Activated T-cell treated with anti-CD3 and anti-CD28 coated beads, Interleukin-2, amount 50 U/mL, for 4 hours (primary cell): ENCODE results near the gene PSMA4. TPM values are rescaled to one million over a fixed set of nuclear protein-coding genes. Genes with fewer than 3 reads are reported as not detected.
"Not testable (repeated sequence)": the region's sequence is repeated elsewhere in the genome, so short reads cannot be mapped to it uniquely, and the experiment has no call there.

ENCODE experiments used
- ATAC-seq, 2 donors: fragments of 200-7000 bp; cut with Tn5 transposase; one replicate each; pipeline ENCODE4 v1.10.0; 2021
- DNase-seq: peaks from one replicate; pipeline ENCODE4 v3.0.0-alpha.2; 2020
- H3K27me3 Mint-ChIP-seq: one replicate; pipeline ENCODE4 v1.8.0; 2021; ENCODE audit warnings: low read depth, mixed read lengths
- H3K36me3 Mint-ChIP-seq: one replicate; pipeline ENCODE4 v1.8.0; 2022; ENCODE audit warnings: mixed read lengths; ENCODE audit not compliant: insufficient read depth
- H3K4me1 Mint-ChIP-seq: one replicate; pipeline ENCODE4 v1.8.0; 2021; ENCODE audit warnings: low read depth, mixed read lengths
- H3K4me3 Mint-ChIP-seq: one replicate; pipeline ENCODE4 v1.8.0; 2021; ENCODE audit warnings: mild to moderate bottlenecking, moderate library complexity, mixed read lengths
- H3K9me3 Mint-ChIP-seq: one replicate; pipeline ENCODE4 v1.8.0; 2021; ENCODE audit warnings: mixed read lengths
- total RNA-seq, 3 donors: library from RNA; stranded (reverse); gene quantifications; one replicate each; pipeline ENCODE4 v1.2.1, GENCODE V29; 2021

PSMA4 gene
- total RNA-seq, 3 donors from 2014 or later, result 284 to 302 (median 293) TPM

GRCh38 chr15:78538358-78538757 lies 1.9 kb upstream of the PSMA4 start:
- Mint-ChIP-seq H3K4me3 (no peak overlapping the region), H3K27me3 (no peaks in the 10 kb centered on the region), H3K36me3 (peaks cover 11% of the 10 kb centered on the region), H3K4me1 (peaks cover 22% of the 10 kb centered on the region), H3K9me3 (no peaks in the 10 kb centered on the region)
- DNase-seq (no peak), ATAC-seq (no peak)

- DNase-seq, H3K9me3 Mint-ChIP-seq, H3K27me3 Mint-ChIP-seq, ATAC-seq: not testable (repeated sequence)
- Mint-ChIP-seq H3K4me1 (peaks cover 24% of the 10 kb centered on the region), H3K4me3 (peak overlapping the region; percentile 99), H3K36me3 (peaks cover 12% of the 10 kb centered on the region)
These were observed 642 bp upstream of the PSMA4 start for GRCh38 chr15:78539464-78540140.

- DNase-seq (no peak), ATAC-seq (no peak)
- H3K36me3 Mint-ChIP-seq, result peaks cover 18% of the 10 kb centered on the region
- no peaks in the 10 kb centered on the region for H3K27me3 Mint-ChIP-seq
- no peaks in the 10 kb centered on the region for H3K9me3 Mint-ChIP-seq
- peak overlapping the region; percentile 99 for H3K4me3 Mint-ChIP-seq
- H3K4me1 Mint-ChIP-seq, result peaks cover 24% of the 10 kb centered on the region
These were observed 863 bp downstream of the PSMA4 start for GRCh38 chr15:78540871-78541743.

- H3K9me3 Mint-ChIP-seq, result no peaks in the 10 kb centered on the region
- DNase-seq, result no peak
- H3K36me3 Mint-ChIP-seq, result peaks cover 21% of the 10 kb centered on the region
- H3K4me3 Mint-ChIP-seq, result peak overlapping the region; percentile 99
- ATAC-seq, result no peak
- no peaks in the 10 kb centered on the region for H3K27me3 Mint-ChIP-seq
- peaks cover 24% of the 10 kb centered on the region for H3K4me1 Mint-ChIP-seq
These were observed 1.4 kb downstream of the PSMA4 start for GRCh38 chr15:78541744-78542034.

- peaks cover 21% of the 10 kb centered on the region for H3K36me3 Mint-ChIP-seq
- peak overlapping the region; percentile 99 for H3K4me3 Mint-ChIP-seq
- no peaks in the 10 kb centered on the region for H3K9me3 Mint-ChIP-seq
- H3K4me1 Mint-ChIP-seq, result peaks cover 24% of the 10 kb centered on the region
- no peaks in the 10 kb centered on the region for H3K27me3 Mint-ChIP-seq
- DNase-seq, result no peak
- no peak for ATAC-seq
These were observed 2.4 kb downstream of the PSMA4 start for GRCh38 chr15:78542647-78543046.

GRCh38 chr15:78550194-78550593 lies 9.9 kb downstream of the PSMA4 start:
- DNase-seq, result no peak
- no peak overlapping the region for H3K4me3 Mint-ChIP-seq
- no peaks in the 10 kb centered on the region for H3K4me1 Mint-ChIP-seq
- H3K9me3 Mint-ChIP-seq, result no peaks in the 10 kb centered on the region
- peaks cover 29% of the 10 kb centered on the region for H3K36me3 Mint-ChIP-seq
- ATAC-seq, result no peak
- no peaks in the 10 kb centered on the region for H3K27me3 Mint-ChIP-seq

GRCh38 chr15:78550815-78551214 lies 10.6 kb downstream of the PSMA4 start:
- no peak for ATAC-seq
- H3K36me3 Mint-ChIP-seq, result peaks cover 24% of the 10 kb centered on the region

GRCh38 chr15:78551902-78552301 lies 11.7 kb downstream of the PSMA4 start:
- Mint-ChIP-seq H3K4me1 (no peaks in the 10 kb centered on the region), H3K9me3 (no peaks in the 10 kb centered on the region), H3K36me3 (peaks cover 22% of the 10 kb centered on the region), H3K27me3 (no peaks in the 10 kb centered on the region), H3K4me3 (no peak overlapping the region)
- DNase-seq, result no peak
- ATAC-seq, result no peak

More at GRCh38 chr15:78550815-78551214, 10.6 kb downstream of the PSMA4 start:
- H3K4me1 Mint-ChIP-seq, result no peaks in the 10 kb centered on the region
- DNase-seq, result no peak
- no peak overlapping the region for H3K4me3 Mint-ChIP-seq
- H3K27me3 Mint-ChIP-seq, result no peaks in the 10 kb centered on the region
- no peaks in the 10 kb centered on the region for H3K9me3 Mint-ChIP-seq

GRCh38 chr15:78552597-78552996 lies 12.4 kb downstream of the PSMA4 start:
- Mint-ChIP-seq H3K36me3 (peaks cover 22% of the 10 kb centered on the region), H3K9me3 (no peaks in the 10 kb centered on the region), H3K27me3 (peaks cover 2% of the 10 kb centered on the region), H3K4me3 (no peak overlapping the region), H3K4me1 (no peaks in the 10 kb centered on the region)
- ATAC-seq (no peak), DNase-seq (no peak)

GRCh38 chr15:78560201-78560600 lies 20.0 kb downstream of the PSMA4 start:
- not testable (repeated sequence) for H3K27me3 Mint-ChIP-seq, H3K36me3 Mint-ChIP-seq, H3K4me3 Mint-ChIP-seq, DNase-seq, ATAC-seq, H3K9me3 Mint-ChIP-seq
- H3K4me1 Mint-ChIP-seq, result peaks cover 12% of the 10 kb centered on the region

GRCh38 chr15:78561490-78561889 lies 21.2 kb downstream of the PSMA4 start:
- Mint-ChIP-seq H3K4me3 (no peak overlapping the region), H3K9me3 (no peaks in the 10 kb centered on the region), H3K4me1 (peaks cover 17% of the 10 kb centered on the region), H3K27me3 (peaks cover 13% of the 10 kb centered on the region), H3K36me3 (no peaks in the 10 kb centered on the region)
- DNase-seq, result no peak
- ATAC-seq, result no peak

GRCh38 chr15:78563092-78563491 lies 22.8 kb downstream of the PSMA4 start:
- ATAC-seq (no peak), DNase-seq (no peak)
- no peaks in the 10 kb centered on the region for H3K9me3 Mint-ChIP-seq
- no peak overlapping the region for H3K4me3 Mint-ChIP-seq
- H3K4me1 Mint-ChIP-seq, result peaks cover 19% of the 10 kb centered on the region
- H3K27me3 Mint-ChIP-seq, result peaks cover 17% of the 10 kb centered on the region
- no peaks in the 10 kb centered on the region for H3K36me3 Mint-ChIP-seq

- Mint-ChIP-seq H3K36me3 (no peaks in the 10 kb centered on the region), H3K4me1 (peaks cover 19% of the 10 kb centered on the region), H3K27me3 (peaks cover 17% of the 10 kb centered on the region), H3K9me3 (no peaks in the 10 kb centered on the region), H3K4me3 (peak overlapping the region; percentile 84)
- DNase-seq (no peak), ATAC-seq (peak in 1 of 2 donors; percentile 5)
These were observed 24.5 kb downstream of the PSMA4 start for GRCh38 chr15:78564743-78565096.

- Mint-ChIP-seq H3K4me1 (peaks cover 19% of the 10 kb centered on the region), H3K36me3 (no peaks in the 10 kb centered on the region), H3K9me3 (no peaks in the 10 kb centered on the region), H3K4me3 (peak within 1 kb of the TSS; percentile 84), H3K27me3 (peaks cover 17% of the 10 kb centered on the region)
- DNase-seq (peak; percentile 71), ATAC-seq (peak; percentile 80 to 83)
These were observed 25.1 kb downstream of the PSMA4 start, which contains the start of gene CHRNA5 for GRCh38 chr15:78565097-78565950. TSS of gene CHRNA5 (plus strand) at chr15:78565520. CDS start at chr15:78565720, 200 bp downstream.
